KOPT-K1 (cell line): Measurements from ENCODE around the gene AMMECR1.
A peak's percentile ranks its signal among the peaks of the same experiment; 100 is the strongest.

ENCODE experiments used
- H3K27ac ChIP-seq: fragments of 200-600 bp; sonication (generic); 2 replicates; pipeline ENCODE4 v1.5.1; 2016; ENCODE audit warnings: antibody characterized with exemption, mild to moderate bottlenecking, low read depth, low read length; ENCODE audit not compliant: poor library complexity, severe bottlenecking
- H3K36me3 ChIP-seq: fragments of 200-600 bp; sonication (generic); 2 replicates; pipeline ENCODE4 v1.5.1; 2017; ENCODE audit warnings: antibody characterized with exemption, mild to moderate bottlenecking, low read length, moderate library complexity; ENCODE audit not compliant: insufficient read depth
- H3K9me3 ChIP-seq: fragments of 200-600 bp; sonication (generic); 2 replicates; pipeline ENCODE4 v1.5.1; 2017; ENCODE audit warnings: antibody characterized with exemption, low read length, mild to moderate bottlenecking; ENCODE audit not compliant: insufficient read depth, poor library complexity, severe bottlenecking

Gene AMMECR1

DNA sequence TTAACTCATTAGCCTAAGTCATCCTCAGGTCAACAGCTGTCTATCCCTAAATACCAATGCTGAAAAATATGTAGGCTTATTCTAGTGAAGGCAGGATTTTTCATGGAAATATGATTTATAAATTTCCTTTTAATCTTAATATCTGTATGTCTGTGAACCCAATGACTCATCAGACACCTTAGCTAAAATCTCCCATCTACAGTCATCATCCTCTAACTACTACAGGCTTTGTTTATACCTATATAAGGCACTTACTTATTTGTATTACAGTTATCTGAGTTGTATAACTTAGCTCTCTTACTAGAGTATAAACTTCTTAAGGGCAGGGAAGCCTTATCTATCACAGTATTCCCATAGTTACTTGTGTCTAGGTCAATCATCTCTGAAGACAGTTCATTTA, 24.2 kb downstream of the AMMECR1 start:
- H3K9me3 ChIP-seq: peaks cover 12% of the 10 kb centered on the region
- H3K27ac ChIP-seq: no peak overlapping the region
- H3K36me3 ChIP-seq: no peaks in the 10 kb centered on the region

DNA sequence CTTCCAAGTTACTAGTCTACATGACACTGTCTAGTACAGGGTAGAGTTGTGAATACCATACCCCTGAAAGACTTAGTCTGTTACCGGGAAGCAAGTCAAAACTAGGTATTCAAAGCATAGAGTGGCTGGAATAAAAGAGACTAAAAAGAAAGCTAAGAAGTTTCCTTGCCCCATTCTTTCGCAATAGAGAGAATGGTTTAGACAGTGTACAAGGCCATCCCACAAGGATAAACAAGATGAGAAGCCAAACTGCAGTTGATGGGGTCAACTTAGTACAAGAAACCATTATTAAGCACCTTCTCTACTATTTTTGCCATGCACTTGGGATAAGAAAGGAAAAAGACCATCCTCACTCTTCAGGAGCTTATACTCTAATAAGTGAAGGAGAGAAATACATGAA, 30.3 kb downstream of the AMMECR1 start:
- H3K36me3 ChIP-seq: no peaks in the 10 kb centered on the region
- H3K27ac ChIP-seq: no peak overlapping the region
- no peaks in the 10 kb centered on the region for H3K9me3 ChIP-seq

- Histone ChIP-seq H3K27ac (no peak overlapping the region), H3K36me3 (no peaks in the 10 kb centered on the region), H3K9me3 (no peaks in the 10 kb centered on the region)
Measured at GRCh38 chrX:110286106-110286505, 31.8 kb downstream of the AMMECR1 start.

DNA sequence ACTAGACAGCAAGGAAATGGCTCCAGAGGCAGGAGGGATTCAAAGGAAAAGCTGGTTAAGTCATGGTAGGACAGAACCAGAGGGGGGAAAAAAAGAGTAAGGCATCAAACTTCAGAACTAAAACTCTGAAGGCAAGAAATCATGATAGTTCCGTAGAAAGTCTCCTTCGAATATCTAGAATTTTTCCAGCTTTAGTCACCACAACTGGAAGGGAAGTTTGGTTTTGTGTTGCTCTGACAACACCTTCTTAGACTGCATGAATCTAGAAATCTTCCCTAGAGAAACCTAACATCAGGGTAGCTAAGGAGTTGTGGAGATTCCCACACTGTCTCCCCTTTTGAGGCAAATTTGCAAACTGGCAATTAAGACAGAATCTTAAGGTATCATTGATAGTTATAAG, 33.7 kb downstream of the AMMECR1 start:
- Histone ChIP-seq H3K36me3 (no peaks in the 10 kb centered on the region), H3K9me3 (no peaks in the 10 kb centered on the region), H3K27ac (no peak overlapping the region)

DNA sequence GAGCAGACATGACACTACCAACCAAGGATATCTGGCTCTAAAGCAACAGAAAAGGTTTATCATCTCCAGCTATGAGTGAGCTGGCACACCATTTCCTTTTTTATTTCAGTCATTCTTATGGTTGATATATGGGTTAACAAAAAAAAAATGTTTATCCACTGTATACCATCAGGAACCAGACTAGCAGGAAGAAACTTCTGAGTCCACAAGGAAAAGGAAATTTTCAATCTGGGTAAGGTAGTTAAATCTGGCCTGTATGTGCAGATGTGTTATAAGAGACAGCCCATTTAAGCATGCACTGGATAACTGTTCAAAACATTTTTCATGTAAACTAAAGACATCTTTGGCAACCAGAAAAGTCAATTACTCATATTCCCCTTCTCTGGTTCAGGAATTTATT, 35.0 kb downstream of the AMMECR1 start:
- H3K9me3 ChIP-seq: no peaks in the 10 kb centered on the region
- H3K27ac ChIP-seq: no peak overlapping the region
- no peaks in the 10 kb centered on the region for H3K36me3 ChIP-seq

DNA sequence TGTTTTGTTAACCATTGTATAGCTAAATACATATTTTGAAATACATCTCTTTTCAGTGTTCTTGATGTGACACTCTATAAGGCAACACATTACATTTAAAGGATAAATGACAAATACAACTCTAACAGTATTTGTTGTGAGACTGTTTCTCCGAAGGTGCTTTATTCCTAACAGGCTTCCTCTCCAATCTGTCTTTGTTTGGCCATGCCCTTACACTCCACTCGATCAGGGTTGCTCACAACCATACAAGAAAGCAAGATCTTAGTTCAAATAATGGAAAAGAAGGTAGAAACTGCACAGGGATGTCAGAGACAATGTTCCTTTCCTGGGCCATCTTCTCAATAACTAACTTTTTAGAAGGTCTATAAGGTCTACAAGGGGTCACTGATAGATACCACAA, 36.5 kb downstream of the AMMECR1 start:
- H3K27ac ChIP-seq: no peak overlapping the region
- no peaks in the 10 kb centered on the region for H3K36me3 ChIP-seq
- no peaks in the 10 kb centered on the region for H3K9me3 ChIP-seq

DNA sequence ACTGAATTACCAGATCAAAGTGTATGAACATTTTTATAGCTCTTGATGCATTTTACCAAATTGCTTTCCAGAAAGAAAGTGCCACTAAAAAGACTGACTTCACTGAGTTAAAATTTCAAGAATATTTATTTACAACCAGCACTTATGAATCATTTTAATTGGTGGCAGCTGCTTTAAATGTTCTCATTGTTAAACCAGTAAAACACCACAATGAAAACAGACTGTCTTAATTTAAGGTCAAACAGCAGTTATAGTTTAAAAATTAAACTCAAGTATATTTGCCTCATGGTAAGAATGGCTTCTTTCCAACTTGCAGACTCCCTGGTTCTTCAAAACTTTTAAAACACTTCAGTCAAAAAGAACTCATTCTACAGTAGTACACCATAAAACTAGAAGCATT, 36.9 kb downstream of the AMMECR1 start:
- Histone ChIP-seq H3K9me3 (no peaks in the 10 kb centered on the region), H3K27ac (no peak overlapping the region), H3K36me3 (no peaks in the 10 kb centered on the region)

DNA sequence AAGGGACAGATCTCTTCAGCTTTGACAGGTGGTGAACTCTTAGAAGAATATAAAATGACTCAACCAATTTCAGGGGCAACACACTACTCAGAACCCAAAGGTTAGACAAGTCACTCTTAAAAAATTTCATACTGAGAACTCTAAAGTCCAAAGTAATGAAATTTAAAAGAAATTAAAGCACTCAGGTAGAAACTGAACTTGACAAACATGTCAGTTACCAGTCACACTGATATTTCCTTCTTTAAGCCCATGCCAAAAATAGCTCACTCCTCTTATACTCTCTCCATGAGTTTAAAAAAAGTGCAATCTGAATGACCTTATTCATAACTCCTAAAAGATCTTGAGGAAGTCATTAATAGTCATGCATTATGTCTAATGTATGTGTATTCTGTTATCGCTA, 40.3 kb downstream of the AMMECR1 start:
- no peaks in the 10 kb centered on the region for H3K9me3 ChIP-seq
- H3K27ac ChIP-seq: no peak overlapping the region
- H3K36me3 ChIP-seq: no peaks in the 10 kb centered on the region

- Histone ChIP-seq H3K9me3 (no peaks in the 10 kb centered on the region), H3K36me3 (no peaks in the 10 kb centered on the region), H3K27ac (no peak overlapping the region)
Measured at GRCh38 chrX:110276778-110277177, 41.1 kb downstream of the AMMECR1 start.

GRCh38 chrX:110268886-110269285, 49.0 kb downstream of the AMMECR1 start:
- H3K27ac ChIP-seq: no peak overlapping the region
- no peaks in the 10 kb centered on the region for H3K9me3 ChIP-seq
- no peaks in the 10 kb centered on the region for H3K36me3 ChIP-seq

DNA sequence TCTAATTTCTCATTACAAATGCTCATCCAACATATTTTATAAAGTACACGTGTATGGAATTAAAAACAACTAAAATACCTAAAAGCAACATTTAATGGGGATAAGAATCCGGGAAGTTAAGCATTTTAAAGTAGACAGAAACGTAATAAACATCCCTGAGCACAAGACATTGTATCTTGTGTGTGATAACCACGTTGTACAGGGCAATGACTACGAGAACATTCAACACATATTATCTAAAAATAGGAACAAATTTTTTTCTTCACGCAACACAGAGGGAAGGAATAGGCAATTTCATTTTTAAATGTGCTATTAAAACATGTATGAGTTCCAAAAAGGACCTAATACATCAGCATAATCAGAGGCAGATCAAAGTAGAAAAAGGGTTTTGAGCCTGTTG, 49.5 kb downstream of the AMMECR1 start:
- Histone ChIP-seq H3K36me3 (no peaks in the 10 kb centered on the region), H3K27ac (no peak overlapping the region), H3K9me3 (no peaks in the 10 kb centered on the region)

GRCh38 chrX:110267874-110268273, 50.0 kb downstream of the AMMECR1 start:
- peak overlapping the region; percentile 5 for H3K27ac ChIP-seq
- H3K36me3 ChIP-seq: no peaks in the 10 kb centered on the region
- H3K9me3 ChIP-seq: no peaks in the 10 kb centered on the region

- Histone ChIP-seq H3K9me3 (no peaks in the 10 kb centered on the region), H3K36me3 (no peaks in the 10 kb centered on the region), H3K27ac (no peak overlapping the region)
Measured at GRCh38 chrX:110265661-110266060, 52.2 kb downstream of the AMMECR1 start.

DNA sequence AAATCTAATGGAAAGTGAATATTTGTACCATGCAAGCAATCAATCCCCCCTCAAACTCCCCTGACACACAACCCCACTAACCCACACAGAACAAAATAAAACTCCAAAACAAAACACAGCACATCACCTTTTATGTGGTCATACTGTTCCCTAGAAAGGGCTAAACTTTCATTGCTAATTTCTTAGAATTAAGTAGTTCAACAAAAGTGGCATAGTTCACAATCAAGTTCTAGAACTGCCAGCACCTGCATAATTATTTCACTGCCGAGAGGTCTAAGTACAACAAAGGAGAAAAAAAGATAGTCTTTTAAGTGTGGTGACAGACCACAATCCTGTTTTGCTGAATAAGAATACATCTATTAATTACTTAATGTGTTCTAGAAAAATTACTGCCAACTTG, 58.8 kb downstream of the AMMECR1 start:
- Histone ChIP-seq H3K27ac (no peak overlapping the region), H3K9me3 (no peaks in the 10 kb centered on the region), H3K36me3 (no peaks in the 10 kb centered on the region)

- H3K27ac ChIP-seq: no peak overlapping the region
- no peaks in the 10 kb centered on the region for H3K36me3 ChIP-seq
- no peaks in the 10 kb centered on the region for H3K9me3 ChIP-seq
Measured at GRCh38 chrX:110258552-110258951, 59.3 kb downstream of the AMMECR1 start.

- Histone ChIP-seq H3K27ac (no peak overlapping the region), H3K9me3 (no peaks in the 10 kb centered on the region), H3K36me3 (no peaks in the 10 kb centered on the region)
Measured at GRCh38 chrX:110257889-110258288, 60.0 kb downstream of the AMMECR1 start.

DNA sequence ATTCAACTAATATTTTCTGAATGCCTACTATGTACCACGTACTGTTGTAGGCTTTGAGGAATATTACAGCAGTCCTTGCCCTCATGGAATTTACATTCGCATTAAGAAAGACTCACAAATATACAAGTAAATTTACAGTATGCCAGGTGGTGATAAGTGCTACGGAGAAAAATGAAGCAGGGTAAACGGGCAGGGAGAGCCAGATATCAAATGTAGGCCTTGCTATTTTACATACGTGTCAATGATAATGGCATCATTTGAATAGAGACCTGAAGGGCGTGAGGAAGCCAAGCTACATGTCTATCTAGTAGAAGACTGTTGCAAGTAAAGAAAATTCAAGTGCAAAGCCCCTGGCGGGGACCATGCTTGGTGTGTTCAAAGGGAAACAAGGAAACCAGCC, 65.2 kb downstream of the AMMECR1 start:
- no peaks in the 10 kb centered on the region for H3K36me3 ChIP-seq
- H3K9me3 ChIP-seq: no peaks in the 10 kb centered on the region

More for the DNA sequence above, 65.2 kb downstream of the AMMECR1 start:
- no peak overlapping the region for H3K27ac ChIP-seq
